Measurements from ENCODE around the gene TSPAN33. TPM values are rescaled to one million over a fixed set of nuclear protein-coding genes. Genes with fewer than 3 reads are reported as not detected.
A peak's percentile ranks its signal among the peaks of the same experiment; 100 is the strongest.

The TSPAN33 gene
- total and polyA plus RNA-seq, 2 of the 13 experiments (the other 11 are each of a cell fraction or from before 2014, with no cell fraction given), result 15.3 to 16.5 TPM

- TF ChIP-seq SKIL (CRISPR knock-in tag; IDR thresholded peaks at IDR 0.05; ENCODE audit: borderline replicate concordance), result no peak
- peak; percentile 24; the same call in 1 of the 2 replicates for TF ChIP-seq RXRB (CRISPR knock-in tag; IDR thresholded peaks at IDR 0.05; ENCODE audit: borderline replicate concordance)
- no peak for TF ChIP-seq ATRX (CRISPR knock-in tag; IDR thresholded peaks at IDR 0.05; ENCODE audit: borderline replicate concordance)
- no peak for TF ChIP-seq ATAD3A (CRISPR knock-in tag; IDR thresholded peaks at IDR 0.05)
- peak; percentile 44; the same call in 1 of the 2 replicates for TF ChIP-seq ZMYM4 (CRISPR knock-in tag; IDR thresholded peaks at IDR 0.05)
- TF ChIP-seq, protein P1, sequence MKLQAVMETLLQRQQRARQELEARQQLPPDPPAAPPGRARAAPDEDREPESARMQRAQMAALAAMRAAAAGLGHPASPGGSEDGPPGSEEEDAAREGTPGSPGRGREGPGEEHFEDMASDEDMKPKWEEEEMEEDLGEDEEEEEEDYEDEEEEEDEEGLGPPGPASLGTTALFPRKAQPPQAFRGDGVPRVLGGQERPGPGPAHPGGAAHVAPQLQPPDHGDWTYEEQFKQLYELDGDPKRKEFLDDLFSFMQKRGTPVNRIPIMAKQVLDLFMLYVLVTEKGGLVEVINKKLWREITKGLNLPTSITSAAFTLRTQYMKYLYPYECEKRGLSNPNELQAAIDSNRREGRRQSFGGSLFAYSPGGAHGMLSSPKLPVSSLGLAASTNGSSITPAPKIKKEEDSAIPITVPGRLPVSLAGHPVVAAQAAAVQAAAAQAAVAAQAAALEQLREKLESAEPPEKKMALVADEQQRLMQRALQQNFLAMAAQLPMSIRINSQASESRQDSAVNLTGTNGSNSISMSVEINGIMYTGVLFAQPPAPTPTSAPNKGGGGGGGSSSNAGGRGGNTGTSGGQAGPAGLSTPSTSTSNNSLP (IDR thresholded peaks at IDR 0.05; ENCODE audit: low read depth, low read length), result no peak
- TF ChIP-seq CBX5 (CRISPR knock-in tag; IDR thresholded peaks at IDR 0.05; ENCODE audit: borderline replicate concordance), result peak; percentile 22; the same call in 1 of the 2 replicates
- TF ChIP-seq ZNF432 (CRISPR knock-in tag; IDR thresholded peaks at IDR 0.05; ENCODE audit: borderline replicate concordance), result no peak
- TF ChIP-seq POLR2A (IDR thresholded peaks at IDR 0.05; ENCODE audit: insufficient read depth in 1 of 2, low read depth in 2 of 2, low read length in 2 of 2), result peak; percentile 32 to 77; a peak in 2 of 4 replicates
- TF ChIP-seq ZNF572 (CRISPR knock-in tag; IDR thresholded peaks at IDR 0.05), result no peak
- peak; percentile 43 for TF ChIP-seq RBM39 (IDR thresholded peaks at IDR 0.05; ENCODE audit: low read depth, low read length, poor library complexity, severe bottlenecking)
- no peak for TF ChIP-seq ZNF232 (CRISPR knock-in tag; IDR thresholded peaks at IDR 0.05; ENCODE audit: borderline replicate concordance)
- TF ChIP-seq, protein P2, sequence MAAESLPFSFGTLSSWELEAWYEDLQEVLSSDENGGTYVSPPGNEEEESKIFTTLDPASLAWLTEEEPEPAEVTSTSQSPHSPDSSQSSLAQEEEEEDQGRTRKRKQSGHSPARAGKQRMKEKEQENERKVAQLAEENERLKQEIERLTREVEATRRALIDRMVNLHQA (CRISPR knock-in tag; IDR thresholded peaks at IDR 0.05), result no peak
- TF ChIP-seq ZNF547 (CRISPR knock-in tag; IDR thresholded peaks at IDR 0.05), result no peak
- TF ChIP-seq KLF9 (CRISPR knock-in tag; IDR thresholded peaks at IDR 0.05; ENCODE audit: low read depth), result no peak
- TF ChIP-seq GPBP1L1 (CRISPR knock-in tag; IDR thresholded peaks at IDR 0.05), result no peak
- TF ChIP-seq ZNF503 (CRISPR knock-in tag; IDR thresholded peaks at IDR 0.05), result no peak; the same call in 1 of the 2 replicates
- TF ChIP-seq FOSL2 (CRISPR knock-in tag; IDR thresholded peaks at IDR 0.05), result peak; percentile 46
- TF ChIP-seq HNF1B (CRISPR knock-in tag; IDR thresholded peaks at IDR 0.05), result no peak
- TF ChIP-seq ISX (CRISPR knock-in tag; conservative IDR thresholded peaks at IDR 0.05), result no peak
- TF ChIP-seq HMG20A (CRISPR knock-in tag; IDR thresholded peaks at IDR 0.05; ENCODE audit: borderline replicate concordance), result no peak
- no peak for TF ChIP-seq RBAK (CRISPR knock-in tag; IDR thresholded peaks at IDR 0.05)
Measured at GRCh38 chr7:129188372-129188891, 43.9 kb downstream of the TSPAN33 start, which contains the start of gene SMO (continued).

Measured in HepG2 (cell line).